HG02852 (cell line): ENCODE results near the gene SH3RF3.

Experiments used
- ATAC-seq: cut with Tn5 transposase; IDR thresholded peaks from one replicate; pipeline ENCODE4 v1.9.1; 2021; ENCODE audit warnings: mild to moderate bottlenecking, moderate library complexity; ENCODE audit not compliant: unreplicated experiment

Gene SH3RF3

DNA sequence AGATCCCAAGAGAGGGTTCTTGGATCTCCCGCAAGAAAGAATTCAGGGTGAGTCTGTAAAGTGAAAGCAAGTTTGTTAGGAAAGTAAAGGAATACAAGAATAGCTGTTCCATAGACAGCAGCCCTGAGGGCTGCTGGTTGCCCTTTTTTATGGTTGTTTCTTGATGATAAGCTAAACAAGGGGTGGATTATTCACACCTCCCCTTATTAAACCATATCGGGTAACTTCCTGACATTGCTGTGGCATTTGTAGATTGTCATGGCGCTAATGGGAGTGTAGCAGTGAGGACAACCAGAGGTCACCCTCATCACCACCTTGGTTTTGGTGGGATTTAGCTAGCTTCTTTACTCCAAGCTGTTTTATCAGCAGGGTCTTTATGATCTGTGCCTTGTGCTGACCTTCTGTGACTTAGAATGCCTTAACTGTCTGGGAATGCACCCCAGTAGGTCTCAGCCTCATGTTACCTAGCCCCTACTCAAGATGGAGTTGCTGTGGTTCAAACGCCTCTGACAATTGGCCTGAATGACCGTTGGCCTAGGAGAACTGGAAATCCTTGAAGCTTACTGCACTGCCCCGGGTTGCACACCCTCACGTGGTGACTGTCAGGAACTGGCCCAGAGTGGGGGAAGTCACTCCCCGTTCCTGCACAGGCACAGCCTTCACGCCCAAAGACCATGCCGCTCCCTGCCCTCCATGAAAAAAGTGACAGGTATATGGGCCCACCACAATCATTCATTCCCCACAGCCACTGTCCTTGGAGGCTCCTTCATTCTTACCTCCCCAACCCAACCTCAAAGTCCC is 347.8 kb downstream of the SH3RF3 start:
- ATAC-seq, result no peak

GRCh38 chr2:109478906-109479493 is 350.0 kb downstream of the SH3RF3 start:
- ATAC-seq, result no peak

DNA sequence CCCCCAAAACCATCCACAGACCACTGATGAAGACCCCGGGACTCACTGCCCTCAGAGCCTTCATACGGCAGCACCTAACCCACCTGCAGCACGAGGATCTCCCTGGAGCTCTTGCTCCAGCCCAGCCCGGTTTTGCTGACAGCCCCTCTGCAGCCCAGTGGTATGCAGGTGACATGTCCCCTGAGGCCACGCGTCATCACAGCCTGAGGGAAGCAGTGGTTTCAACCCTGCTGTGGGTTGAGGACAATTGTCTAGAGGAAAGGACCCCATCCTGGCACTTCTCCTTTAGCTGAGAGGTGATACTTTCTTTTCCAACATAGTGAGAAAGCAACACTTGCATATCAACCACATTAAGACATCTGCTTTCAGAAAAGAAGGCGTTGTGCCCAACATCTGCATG is 350.8 kb downstream of the SH3RF3 start:
- no peak for ATAC-seq

DNA sequence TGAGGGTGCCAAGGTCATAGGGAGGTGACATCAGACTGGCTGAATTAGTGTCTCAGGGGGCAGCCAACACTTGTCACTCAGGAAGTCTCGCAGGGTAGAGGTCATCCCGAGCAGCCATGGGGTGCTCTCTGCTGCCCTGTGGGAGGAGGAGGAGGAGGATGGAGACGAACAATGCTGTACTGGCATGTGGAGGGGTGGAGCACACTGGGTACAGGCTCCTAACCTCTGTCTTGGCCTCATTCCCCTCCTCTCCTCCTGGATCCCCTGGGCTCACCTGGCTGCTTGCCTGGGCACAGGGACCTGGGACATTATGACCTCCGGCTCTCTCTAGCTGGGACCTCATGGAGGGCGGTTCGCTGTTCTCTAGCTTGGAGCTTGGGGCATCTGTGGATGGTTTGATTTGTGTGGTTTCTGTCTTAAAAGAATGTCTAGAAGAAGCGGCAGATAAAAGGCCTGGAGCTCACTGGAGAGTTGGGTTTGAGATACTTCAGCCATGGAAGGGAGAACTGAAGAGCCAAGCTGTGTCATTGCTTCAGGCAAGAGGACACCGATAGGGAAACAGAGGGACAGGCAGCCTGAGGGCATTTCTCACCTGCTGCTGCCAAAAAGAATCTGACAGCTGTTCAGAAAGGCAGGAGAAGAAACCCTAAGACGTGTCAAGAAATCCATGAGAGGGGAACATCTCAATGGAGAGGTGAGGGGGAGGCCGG is 351.6 kb downstream of the SH3RF3 start:
- ATAC-seq, result no peak

DNA sequence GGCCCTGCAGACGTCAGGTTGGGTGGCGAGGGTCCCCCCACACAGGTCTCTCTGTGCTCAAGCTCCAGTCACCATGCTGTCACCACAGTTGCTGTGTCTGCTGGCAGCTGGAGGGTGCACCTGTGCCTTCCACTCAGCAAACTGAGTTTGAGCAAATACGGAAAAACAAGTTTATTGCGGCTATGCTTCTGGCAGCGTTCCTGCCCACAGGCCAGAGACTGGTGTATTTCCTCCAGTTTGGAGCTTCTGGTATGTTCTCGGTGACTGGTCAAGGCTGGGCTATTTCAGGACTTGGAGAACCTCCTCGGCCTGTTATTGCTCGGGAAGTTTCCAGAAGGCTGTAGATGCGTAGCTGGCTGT is 352.2 kb downstream of the SH3RF3 start:
- ATAC-seq, result no peak

- no peak for ATAC-seq
Observed at GRCh38 chr2:109481599-109481998, 352.6 kb downstream of the SH3RF3 start.

GRCh38 chr2:109482361-109482861 is 353.4 kb downstream of the SH3RF3 start:
- ATAC-seq, result no peak

DNA sequence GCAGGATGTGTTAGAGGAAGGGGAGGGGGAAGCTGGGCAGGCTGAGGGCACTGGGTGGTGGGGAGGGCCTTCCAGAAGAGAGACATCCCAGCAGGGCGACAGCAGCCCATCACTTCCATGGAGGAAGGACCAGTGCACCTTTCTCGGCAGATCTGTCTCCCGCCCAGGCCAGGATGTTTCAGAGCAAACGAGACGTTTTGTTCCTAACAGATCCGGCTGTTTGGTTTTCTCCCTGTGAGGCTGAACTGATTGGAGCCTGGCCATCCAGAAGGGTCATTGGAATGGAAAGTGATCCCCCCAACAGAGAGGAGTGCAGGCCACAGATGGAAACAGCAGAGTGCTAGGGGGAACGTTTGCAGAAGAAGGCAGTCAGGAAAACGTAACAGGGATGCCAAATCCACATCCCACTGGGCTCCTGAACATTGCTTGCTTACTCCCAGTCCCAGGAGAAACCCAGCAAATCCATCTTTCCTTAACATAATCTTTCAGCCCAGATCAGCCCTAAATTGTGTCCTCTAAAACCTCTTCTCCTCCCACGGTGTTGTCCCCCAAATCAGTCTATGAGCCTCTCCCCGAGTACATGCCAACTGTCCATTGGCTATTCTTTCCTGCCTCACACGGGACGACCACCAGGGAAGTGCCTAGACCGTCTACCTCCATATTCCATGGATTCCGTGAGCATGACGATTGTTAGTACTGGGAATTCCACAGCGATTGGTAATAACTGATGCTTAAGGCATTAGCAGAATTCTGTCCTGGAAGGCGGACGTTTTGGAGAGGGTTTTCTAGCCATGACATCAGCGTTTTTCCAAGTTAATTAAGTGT is 357.9 kb downstream of the SH3RF3 start:
- no peak for ATAC-seq

GRCh38 chr2:109487536-109487869 is 358.5 kb downstream of the SH3RF3 start:
- no peak for ATAC-seq

- ATAC-seq, result no peak
Observed at GRCh38 chr2:109487871-109488655, 359.1 kb downstream of the SH3RF3 start.

- ATAC-seq, result no peak
Observed at GRCh38 chr2:109489296-109489695, 360.3 kb downstream of the SH3RF3 start.

DNA sequence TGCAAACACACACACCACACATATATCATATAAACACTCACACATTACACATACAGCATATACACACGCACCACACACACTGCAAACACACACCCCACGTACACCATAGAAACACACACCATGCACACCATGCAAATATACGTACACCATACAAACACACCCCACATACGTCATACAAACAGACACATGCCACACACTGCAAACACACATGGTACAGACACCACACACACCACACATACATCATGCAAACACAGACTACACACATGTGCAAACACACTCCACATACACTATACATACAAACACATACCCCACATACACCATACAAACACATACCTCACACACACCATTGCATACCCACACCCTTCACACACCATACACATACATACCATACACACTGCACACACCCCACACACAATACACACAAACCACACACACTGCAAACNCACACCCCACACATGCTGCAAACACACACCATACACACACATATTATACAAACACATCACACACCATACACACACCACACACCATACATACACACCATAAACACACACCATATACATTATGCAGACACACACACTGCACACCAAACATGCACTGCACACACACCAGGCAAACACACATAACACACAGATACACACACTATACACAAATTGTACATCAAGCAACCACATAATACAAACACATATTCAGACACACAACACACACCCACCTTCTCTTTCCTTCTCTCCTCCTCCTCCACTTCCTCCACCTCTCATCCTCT is 364.4 kb downstream of the SH3RF3 start:
- no peak for ATAC-seq

DNA sequence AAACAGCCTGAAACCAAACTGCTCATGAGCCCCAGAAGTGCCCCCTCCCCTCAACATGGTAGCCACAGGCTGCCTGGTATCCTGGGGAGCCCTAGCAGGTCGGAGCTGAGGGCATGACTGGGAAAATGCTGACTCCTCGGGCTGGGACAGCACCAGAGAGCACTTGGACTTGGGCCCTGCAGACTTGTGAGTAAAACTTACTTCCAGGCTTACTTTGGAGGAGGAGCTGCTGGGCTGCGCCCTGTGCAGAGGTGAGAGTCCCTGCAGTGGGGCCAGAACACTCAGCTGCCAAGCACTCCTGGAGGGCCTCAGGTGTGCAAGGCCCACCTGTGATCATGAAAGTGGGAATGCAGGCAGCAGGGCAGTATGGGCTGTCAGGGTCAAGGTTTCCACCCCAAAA is 365.3 kb downstream of the SH3RF3 start:
- no peak for ATAC-seq

GRCh38 chr2:109497463-109497862 is 368.5 kb downstream of the SH3RF3 start:
- no peak for ATAC-seq

- ATAC-seq, result no peak
Observed at GRCh38 chr2:109497911-109498870, 369.2 kb downstream of the SH3RF3 start.

GRCh38 chr2:109498906-109499305 is 369.9 kb downstream of the SH3RF3 start:
- no peak for ATAC-seq

DNA sequence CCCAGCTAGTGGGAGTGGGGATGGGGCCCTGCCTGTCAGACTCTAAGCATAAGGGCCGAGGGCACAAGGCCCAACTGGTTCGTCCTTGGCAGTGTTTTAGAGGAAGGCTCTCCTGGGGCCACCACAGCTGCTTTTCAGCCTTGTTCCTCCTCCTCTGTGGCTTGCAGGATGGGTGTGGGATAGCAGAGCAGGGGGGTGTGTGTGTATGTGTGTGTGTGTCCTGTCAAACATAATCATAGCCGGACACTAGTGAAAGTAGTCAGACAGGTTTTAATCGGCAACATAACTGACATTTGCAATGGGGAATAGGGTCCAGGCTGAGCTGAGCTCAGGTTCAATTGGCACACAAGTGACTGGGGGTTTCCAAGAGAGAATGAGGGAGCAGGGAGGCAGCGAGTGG is 370.6 kb downstream of the SH3RF3 start:
- no peak for ATAC-seq

- ATAC-seq, result no peak
Observed at GRCh38 chr2:109500910-109501309, 371.9 kb downstream of the SH3RF3 start.

GRCh38 chr2:109501461-109501860 is 372.5 kb downstream of the SH3RF3 start:
- no peak for ATAC-seq
